Liver (tissue), 9 donors: ENCODE measurements around the gene ZBTB49. TPM values are rescaled to one million over a fixed set of nuclear protein-coding genes. Genes with fewer than 3 reads are reported as not detected.

Experiments
- DNase-seq: peaks from one replicate; pipeline ENCODE4 v3.0.0-alpha.2; 2017; ENCODE audit warnings: low spot score
- H3K27ac ChIP-seq, 2 donors: one replicate each; pipeline ENCODE4 v1.7.0; 2013; ENCODE audit warnings: inconsistent platforms in 2 of 2, low read length in 2 of 2, control low read depth in 1 of 2, low read depth in 1 of 2, mild to moderate bottlenecking in 1 of 2
- H3K27me3 ChIP-seq, 4 donors: one replicate each; pipeline versions ENCODE4 v1.6.1 to v1.7.0; 2013; ENCODE audit warnings: low read length in 3 of 4, inconsistent platforms in 1 of 4, mild to moderate bottlenecking in 1 of 4, moderate library complexity in 1 of 4; ENCODE audit not compliant: control insufficient read depth in 4 of 4, insufficient read depth in 4 of 4
- H3K36me3 ChIP-seq, 4 donors: one replicate each; pipeline versions ENCODE4 v1.6.1 to v1.7.0; 2013; ENCODE audit warnings: low read length in 3 of 4, mild to moderate bottlenecking in 3 of 4, low read depth in 1 of 4, moderate library complexity in 1 of 4; ENCODE audit not compliant: control insufficient read depth in 4 of 4, insufficient read depth in 3 of 4
- H3K4me1 ChIP-seq, 4 donors: one replicate each; pipeline versions ENCODE4 v1.6.1 to v1.7.0; 2013; ENCODE audit warnings: low read length in 3 of 4, mild to moderate bottlenecking in 3 of 4, moderate library complexity in 1 of 4; ENCODE audit not compliant: control insufficient read depth in 4 of 4, insufficient read depth in 4 of 4
- H3K4me3 ChIP-seq, 3 donors: one replicate each; pipeline versions ENCODE4 v1.6.1 to v1.7.0; 2013; ENCODE audit warnings: low read length in 3 of 3, control low read depth in 1 of 3, low read depth in 1 of 3, mild to moderate bottlenecking in 1 of 3
- H3K9ac ChIP-seq, 2 donors: one replicate each; pipeline ENCODE4 v1.7.0; 2013; ENCODE audit warnings: low read length in 2 of 2, mild to moderate bottlenecking in 2 of 2, moderate library complexity in 2 of 2, control low read depth in 1 of 2, low read depth in 1 of 2
- H3K9me3 ChIP-seq, 4 donors: one replicate each; pipeline versions ENCODE4 v1.6.1 to v1.7.0; 2013; ENCODE audit warnings: low read length in 3 of 4; ENCODE audit not compliant: control insufficient read depth in 4 of 4
- EGR1 ChIP-seq, 2 donors: IDR thresholded peaks; 2 replicates each; pipeline ENCODE4 v1.6.1; 2016 to 2018; ENCODE audit warnings: antibody characterized with exemption in 2 of 2, low read depth in 2 of 2
- FOXA1 ChIP-seq: IDR thresholded peaks from 2 replicates; pipeline ENCODE4 v1.6.1; 2016; ENCODE audit warnings: antibody characterized with exemption
- FOXA2 ChIP-seq: IDR thresholded peaks from 2 replicates; pipeline ENCODE4 v1.6.1; 2016; ENCODE audit warnings: antibody characterized with exemption
- GABPA ChIP-seq, 2 donors: IDR thresholded peaks in 1 of 2; conservative IDR thresholded peaks in 1 of 2; 2 replicates each; pipeline ENCODE4 v1.6.1; 2016; ENCODE audit warnings: antibody characterized with exemption in 2 of 2, mild to moderate bottlenecking in 1 of 2, moderate library complexity in 1 of 2
- HNF4G ChIP-seq: IDR thresholded peaks from 2 replicates; pipeline ENCODE4 v1.6.1; 2016; ENCODE audit warnings: antibody characterized with exemption
- JUND ChIP-seq, 2 donors: IDR thresholded peaks; 2 replicates each; pipeline ENCODE4 v1.6.1; 2016; ENCODE audit warnings: antibody characterized with exemption in 2 of 2
- NR2F2 ChIP-seq: IDR thresholded peaks from 2 replicates; pipeline ENCODE4 v1.6.1; 2016; ENCODE audit warnings: antibody characterized with exemption
- RAD21 ChIP-seq, 2 donors: IDR thresholded peaks; 2 replicates each; pipeline ENCODE4 v1.6.1; 2016; ENCODE audit warnings: antibody characterized with exemption in 2 of 2, mild to moderate bottlenecking in 2 of 2
- RXRA ChIP-seq, 2 donors: IDR thresholded peaks; 2 replicates each; pipeline ENCODE4 v1.6.1; 2017 to 2018; ENCODE audit warnings: antibody characterized with exemption in 2 of 2, mild to moderate bottlenecking in 1 of 2
- SP1 ChIP-seq: IDR thresholded peaks from 2 replicates; pipeline ENCODE4 v1.6.1; 2018; ENCODE audit warnings: antibody characterized with exemption, mild to moderate bottlenecking
- TAF1 ChIP-seq: conservative IDR thresholded peaks from 2 replicates; pipeline ENCODE4 v1.6.1; 2016; ENCODE audit warnings: antibody characterized with exemption, mild to moderate bottlenecking
- YY1 ChIP-seq: IDR thresholded peaks from 2 replicates; pipeline ENCODE4 v1.6.1; 2016; ENCODE audit warnings: antibody characterized with exemption, mild to moderate bottlenecking
- WGBS: extraction: QIAGEN DNeasy Blood & Tissue Kit; methylation state at CpG from one replicate; pipeline ENCODE4 v1.1.7; 2013; 5-methylcytosine and 5-hydroxymethylcytosine counted together
- polyA plus RNA-seq, 2 donors: library from polyadenylated mRNA; stranded (reverse) in 1 of 2; unstranded in 1 of 2; fragments of 200-250 nt in 1 of 2; fragments of >200 nt in 1 of 2; fragmentation: Nextera tagmentation in 1 of 2; extraction: Ambion mirVana in 1 of 2; gene quantifications; one replicate each; pipeline versions ENCODE4 v1.2.1 to v1.2.3, GENCODE V29; 2013 to 2015
- total RNA-seq, 2 donors: library from RNA; depleted of rRNA; stranded (reverse); fragments of >200 nt; gene quantifications; one replicate each; pipeline ENCODE4 v1.2.3, GENCODE V29; 2014
- TF ChIP-seq, protein P1 (sequence below): IDR thresholded peaks from 2 replicates; pipeline ENCODE4 v1.6.1; 2016; ENCODE audit warnings: antibody characterized with exemption
- TF ChIP-seq, protein P2 (sequence below): IDR thresholded peaks from 2 replicates; pipeline ENCODE4 v1.6.1; 2016; ENCODE audit warnings: antibody characterized with exemption
- TF ChIP-seq, protein P3 (sequence below): fragments of 150-350 bp; IDR thresholded peaks from 2 replicates; pipeline ENCODE4 v1.5.1; 2017; ENCODE audit warnings: improper control_type of control experiment, low read depth, low read length; ENCODE audit not compliant: missing input control
- TF ChIP-seq, protein P4 (sequence below): IDR thresholded peaks from 2 replicates; pipeline ENCODE4 v1.6.1; 2016; ENCODE audit warnings: antibody characterized with exemption
- TF ChIP-seq, protein P5 (sequence below): IDR thresholded peaks from 2 replicates; pipeline ENCODE4 v1.6.1; 2016; ENCODE audit warnings: antibody characterized with exemption, mild to moderate bottlenecking
- donor health status: healthy.
- donor health status: healthy.
- donor health status: healthy.
- donor health status: healthy.
- donor health status: healthy.

Gene ZBTB49
- total and polyA plus RNA-seq, 4 donors = 1.3 to 3.8 (median 2.0) TPM

DNA sequence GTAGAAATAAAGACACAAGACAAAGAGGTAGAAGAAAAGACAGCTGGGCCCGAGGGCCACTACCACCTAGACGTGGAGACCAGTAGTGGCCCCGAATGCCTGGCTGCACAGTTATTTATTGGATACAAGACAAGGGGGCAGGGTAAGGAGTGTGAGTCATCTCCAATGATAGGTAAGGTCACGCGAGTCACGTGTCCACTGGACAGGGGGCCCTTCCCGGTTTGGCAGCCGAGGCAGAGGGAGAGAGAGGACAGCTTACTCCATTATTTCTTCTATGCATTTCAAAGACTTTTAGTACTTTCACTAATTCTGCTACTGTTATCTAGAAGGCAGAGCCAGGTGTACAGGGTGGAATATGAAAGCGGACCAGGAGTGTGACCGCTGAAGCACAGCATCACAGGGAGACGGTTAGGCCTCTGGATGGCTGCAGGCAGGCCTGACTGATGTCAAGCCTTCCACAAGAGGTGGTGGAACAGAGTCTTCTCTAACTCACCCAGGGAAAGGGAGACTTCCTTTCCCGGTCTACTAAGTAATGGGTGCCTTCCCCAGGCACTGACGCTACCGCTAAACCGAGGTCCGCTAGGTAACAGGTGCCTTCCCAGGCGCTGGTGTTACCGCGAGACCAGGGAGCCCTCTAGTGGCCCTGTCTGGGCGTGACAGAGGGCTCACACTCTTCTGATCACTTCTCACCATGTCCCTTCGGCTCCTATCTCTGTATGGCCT, 44.9 kb downstream of the ZBTB49 start:
- DNase-seq = peak; percentile 76
- H3K9ac ChIP-seq = no peak overlapping the region
- no peaks in the 10 kb centered on the region for H3K36me3 ChIP-seq
- WGBS = 50% methylated on average over 21 of the region's 21 CpGs
- no peak overlapping the region for H3K27ac ChIP-seq
- H3K27me3 ChIP-seq = no peaks in the 10 kb centered on the region
- H3K9me3 ChIP-seq = no peaks in the 10 kb centered on the region
- TF ChIP-seq JUND (IDR thresholded peaks at IDR 0.05) (no peak), RAD21 (IDR thresholded peaks at IDR 0.05) (peak; percentile 84 to 94)
- TF ChIP-seq, protein P1, sequence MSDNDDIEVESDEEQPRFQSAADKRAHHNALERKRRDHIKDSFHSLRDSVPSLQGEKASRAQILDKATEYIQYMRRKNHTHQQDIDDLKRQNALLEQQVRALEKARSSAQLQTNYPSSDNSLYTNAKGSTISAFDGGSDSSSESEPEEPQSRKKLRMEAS = no peak
- TF ChIP-seq, protein P2, sequence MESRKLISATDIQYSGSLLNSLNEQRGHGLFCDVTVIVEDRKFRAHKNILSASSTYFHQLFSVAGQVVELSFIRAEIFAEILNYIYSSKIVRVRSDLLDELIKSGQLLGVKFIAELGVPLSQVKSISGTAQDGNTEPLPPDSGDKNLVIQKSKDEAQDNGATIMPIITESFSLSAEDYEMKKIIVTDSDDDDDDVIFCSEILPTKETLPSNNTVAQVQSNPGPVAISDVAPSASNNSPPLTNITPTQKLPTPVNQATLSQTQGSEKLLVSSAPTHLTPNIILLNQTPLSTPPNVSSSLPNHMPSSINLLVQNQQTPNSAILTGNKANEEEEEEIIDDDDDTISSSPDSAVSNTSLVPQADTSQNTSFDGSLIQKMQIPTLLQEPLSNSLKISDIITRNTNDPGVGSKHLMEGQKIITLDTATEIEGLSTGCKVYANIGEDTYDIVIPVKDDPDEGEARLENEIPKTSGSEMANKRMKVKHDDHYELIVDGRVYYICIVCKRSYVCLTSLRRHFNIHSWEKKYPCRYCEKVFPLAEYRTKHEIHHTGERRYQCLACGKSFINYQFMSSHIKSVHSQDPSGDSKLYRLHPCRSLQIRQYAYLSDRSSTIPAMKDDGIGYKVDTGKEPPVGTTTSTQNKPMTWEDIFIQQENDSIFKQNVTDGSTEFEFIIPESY = peak; percentile 48
- TF ChIP-seq, protein P3, sequence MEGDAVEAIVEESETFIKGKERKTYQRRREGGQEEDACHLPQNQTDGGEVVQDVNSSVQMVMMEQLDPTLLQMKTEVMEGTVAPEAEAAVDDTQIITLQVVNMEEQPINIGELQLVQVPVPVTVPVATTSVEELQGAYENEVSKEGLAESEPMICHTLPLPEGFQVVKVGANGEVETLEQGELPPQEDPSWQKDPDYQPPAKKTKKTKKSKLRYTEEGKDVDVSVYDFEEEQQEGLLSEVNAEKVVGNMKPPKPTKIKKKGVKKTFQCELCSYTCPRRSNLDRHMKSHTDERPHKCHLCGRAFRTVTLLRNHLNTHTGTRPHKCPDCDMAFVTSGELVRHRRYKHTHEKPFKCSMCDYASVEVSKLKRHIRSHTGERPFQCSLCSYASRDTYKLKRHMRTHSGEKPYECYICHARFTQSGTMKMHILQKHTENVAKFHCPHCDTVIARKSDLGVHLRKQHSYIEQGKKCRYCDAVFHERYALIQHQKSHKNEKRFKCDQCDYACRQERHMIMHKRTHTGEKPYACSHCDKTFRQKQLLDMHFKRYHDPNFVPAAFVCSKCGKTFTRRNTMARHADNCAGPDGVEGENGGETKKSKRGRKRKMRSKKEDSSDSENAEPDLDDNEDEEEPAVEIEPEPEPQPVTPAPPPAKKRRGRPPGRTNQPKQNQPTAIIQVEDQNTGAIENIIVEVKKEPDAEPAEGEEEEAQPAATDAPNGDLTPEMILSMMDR = peak; percentile 86
- TF ChIP-seq, protein P4, sequence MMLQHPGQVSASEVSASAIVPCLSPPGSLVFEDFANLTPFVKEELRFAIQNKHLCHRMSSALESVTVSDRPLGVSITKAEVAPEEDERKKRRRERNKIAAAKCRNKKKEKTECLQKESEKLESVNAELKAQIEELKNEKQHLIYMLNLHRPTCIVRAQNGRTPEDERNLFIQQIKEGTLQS = no peak
- H3K4me1 ChIP-seq = peaks cover 0 to 4% (median 0%) of the 10 kb centered on the region in 4 donors
- no peak overlapping the region for H3K4me3 ChIP-seq

DNA sequence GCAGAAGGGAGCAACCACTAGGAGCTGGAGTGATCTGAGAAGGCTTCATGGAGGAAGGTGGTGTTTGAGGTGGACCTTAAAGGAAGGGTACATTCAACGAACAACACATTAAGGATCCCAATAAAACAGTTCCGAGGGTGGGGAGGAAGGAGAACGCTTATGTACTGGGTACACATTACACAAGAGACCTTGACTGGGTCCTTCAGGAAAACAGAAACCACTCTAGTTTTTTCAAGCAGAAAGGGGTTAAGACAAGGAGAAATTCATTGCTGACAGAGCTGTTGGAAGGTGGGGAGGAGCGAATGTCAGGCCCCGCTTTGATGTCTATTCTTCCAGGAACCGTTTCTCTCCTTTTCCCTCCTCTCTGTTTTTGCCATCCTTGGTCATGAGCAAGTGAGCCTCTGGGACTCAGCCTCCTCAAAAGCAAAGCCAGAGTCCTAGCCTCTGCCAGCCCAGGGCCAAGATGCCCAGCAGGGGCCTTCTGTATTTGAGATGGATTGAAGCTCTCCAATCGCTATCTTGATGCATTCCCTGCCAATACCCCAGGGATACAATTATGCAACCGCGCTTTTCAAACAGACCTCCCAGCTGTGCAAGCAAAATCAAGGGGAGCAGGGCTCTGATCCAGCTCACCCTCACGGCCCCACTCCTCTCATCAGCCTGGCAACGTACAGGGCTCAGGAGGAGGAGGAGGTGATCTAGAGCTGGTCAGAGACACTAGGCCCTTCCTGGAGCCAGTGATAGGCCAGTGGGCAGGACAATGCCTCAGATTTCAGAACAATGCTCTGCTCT, 48.4 kb downstream of the ZBTB49 start:
- Histone ChIP-seq H3K4me3 (no peak overlapping the region), H3K9ac (no peak overlapping the region), H3K36me3 (no peaks in the 10 kb centered on the region), H3K9me3 (no peaks in the 10 kb centered on the region), H3K4me1 (peaks cover 0 to 4% (median 0%) of the 10 kb centered on the region in 4 donors), H3K27ac (no peak overlapping the region), H3K27me3 (no peaks in the 10 kb centered on the region)
- no peak for DNase-seq
- 58% methylated on average over 11 of the region's 11 CpGs for WGBS
- TF ChIP-seq FOXA2 (no peak), GABPA (IDR thresholded peaks at IDR 0.05 in 1 of 2, conservative IDR thresholded peaks at IDR 0.05 in 1 of 2) (no peak), RXRA (IDR thresholded peaks at IDR 0.05) (no peak), FOXA1 (no peak), TAF1 (no peak), SP1 (no peak), NR2F2 (no peak), HNF4G (no peak), EGR1 (IDR thresholded peaks at IDR 0.05; ENCODE audit: low read depth in 2 of 2) (no peak), YY1 (no peak), RAD21 (IDR thresholded peaks at IDR 0.05) (no peak)
- TF ChIP-seq, protein P1 = no peak
- TF ChIP-seq, protein P2 = no peak
- TF ChIP-seq, protein P5, sequence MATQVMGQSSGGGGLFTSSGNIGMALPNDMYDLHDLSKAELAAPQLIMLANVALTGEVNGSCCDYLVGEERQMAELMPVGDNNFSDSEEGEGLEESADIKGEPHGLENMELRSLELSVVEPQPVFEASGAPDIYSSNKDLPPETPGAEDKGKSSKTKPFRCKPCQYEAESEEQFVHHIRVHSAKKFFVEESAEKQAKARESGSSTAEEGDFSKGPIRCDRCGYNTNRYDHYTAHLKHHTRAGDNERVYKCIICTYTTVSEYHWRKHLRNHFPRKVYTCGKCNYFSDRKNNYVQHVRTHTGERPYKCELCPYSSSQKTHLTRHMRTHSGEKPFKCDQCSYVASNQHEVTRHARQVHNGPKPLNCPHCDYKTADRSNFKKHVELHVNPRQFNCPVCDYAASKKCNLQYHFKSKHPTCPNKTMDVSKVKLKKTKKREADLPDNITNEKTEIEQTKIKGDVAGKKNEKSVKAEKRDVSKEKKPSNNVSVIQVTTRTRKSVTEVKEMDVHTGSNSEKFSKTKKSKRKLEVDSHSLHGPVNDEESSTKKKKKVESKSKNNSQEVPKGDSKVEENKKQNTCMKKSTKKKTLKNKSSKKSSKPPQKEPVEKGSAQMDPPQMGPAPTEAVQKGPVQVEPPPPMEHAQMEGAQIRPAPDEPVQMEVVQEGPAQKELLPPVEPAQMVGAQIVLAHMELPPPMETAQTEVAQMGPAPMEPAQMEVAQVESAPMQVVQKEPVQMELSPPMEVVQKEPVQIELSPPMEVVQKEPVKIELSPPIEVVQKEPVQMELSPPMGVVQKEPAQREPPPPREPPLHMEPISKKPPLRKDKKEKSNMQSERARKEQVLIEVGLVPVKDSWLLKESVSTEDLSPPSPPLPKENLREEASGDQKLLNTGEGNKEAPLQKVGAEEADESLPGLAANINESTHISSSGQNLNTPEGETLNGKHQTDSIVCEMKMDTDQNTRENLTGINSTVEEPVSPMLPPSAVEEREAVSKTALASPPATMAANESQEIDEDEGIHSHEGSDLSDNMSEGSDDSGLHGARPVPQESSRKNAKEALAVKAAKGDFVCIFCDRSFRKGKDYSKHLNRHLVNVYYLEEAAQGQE = no peak
- TF ChIP-seq, protein P4 = no peak
